K562 (cell line): ENCODE measurements around the gene NOP16. TPM values are rescaled to one million over a fixed set of nuclear protein-coding genes. Genes with fewer than 3 reads are reported as not detected.

ENCODE experiments used
- polyA plus RNA-seq, 8 experiments: library from polyadenylated mRNA; depleted of rRNA in 4 of 8; stranded (reverse) in 5 of 8; unstranded in 3 of 8; fragments of >200 nt; fragmentation: Nextera tagmentation in 2 of 8; fragmentation: Illumina TruSeq in 1 of 8; extraction: Ambion mirVana in 2 of 8; extraction: Trizol in 1 of 8; gene quantifications; 2 replicates each; pipeline versions ENCODE4 v1.2.1 to v1.2.3, GENCODE V29; 2011 to 2014; ENCODE audit warnings: inconsistent platforms in 1 of 8, missing spikeins in 1 of 8
- total RNA-seq, 7 experiments: library from RNA; depleted of rRNA in 6 of 7; stranded (reverse); fragments of >200 nt in 6 of 7; fragmentation: Illumina TruSeq in 2 of 7; extraction: Trizol in 2 of 7; gene quantifications; 2 replicates each; pipeline versions ENCODE4 v1.2.1 to v1.2.3, GENCODE V29; 2011 to 2021; ENCODE audit warnings: low replicate concordance in 1 of 7
- TF ChIP-seq, protein P1 (sequence below): fragments of 250-450 bp; sonication (Bioruptor Pico); IDR thresholded peaks from 2 replicates; pipeline ENCODE4 v1.4.0; 2020

Gene NOP16
- total and polyA plus RNA-seq, 9 of the 15 experiments (the other 6 are each of a cell fraction or from before 2014, with no cell fraction given): 92.5 to 342 (median 148) TPM

DNA sequence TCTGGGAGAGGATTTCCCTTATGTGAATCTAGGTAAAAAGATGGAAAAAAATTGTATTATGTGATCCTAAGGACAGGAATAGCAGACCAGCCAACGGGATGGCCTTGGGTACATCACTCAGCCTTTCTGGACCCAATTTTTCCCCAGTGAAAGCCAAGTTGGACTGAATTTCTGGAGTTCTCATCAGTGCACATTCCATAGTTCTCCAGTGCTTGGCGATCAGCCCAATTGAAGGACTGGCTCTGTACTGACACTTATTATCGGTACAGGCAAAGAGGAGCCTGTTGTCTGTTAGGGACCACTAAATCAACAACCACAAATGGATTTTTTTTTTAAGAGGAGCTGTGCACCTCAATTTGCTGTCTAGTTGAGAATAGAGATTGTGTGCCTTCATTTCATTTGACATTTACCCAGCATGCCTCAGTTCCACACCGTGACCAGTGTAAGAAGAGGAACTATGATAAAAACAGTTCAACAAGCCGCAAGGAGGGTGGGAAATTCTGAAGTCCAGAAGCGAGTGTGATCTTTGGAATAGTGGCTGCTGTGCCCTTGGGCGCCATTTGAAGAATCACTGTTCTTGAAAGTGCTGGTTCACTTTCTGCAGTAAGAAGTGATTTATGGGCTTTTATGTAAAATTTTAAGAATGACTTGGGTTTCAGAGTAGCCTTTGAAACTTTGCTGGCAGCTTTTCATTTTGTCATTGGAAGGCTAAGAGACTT, 15.1 kb downstream of the NOP16 start (continued):
- TF ChIP-seq, protein P1, sequence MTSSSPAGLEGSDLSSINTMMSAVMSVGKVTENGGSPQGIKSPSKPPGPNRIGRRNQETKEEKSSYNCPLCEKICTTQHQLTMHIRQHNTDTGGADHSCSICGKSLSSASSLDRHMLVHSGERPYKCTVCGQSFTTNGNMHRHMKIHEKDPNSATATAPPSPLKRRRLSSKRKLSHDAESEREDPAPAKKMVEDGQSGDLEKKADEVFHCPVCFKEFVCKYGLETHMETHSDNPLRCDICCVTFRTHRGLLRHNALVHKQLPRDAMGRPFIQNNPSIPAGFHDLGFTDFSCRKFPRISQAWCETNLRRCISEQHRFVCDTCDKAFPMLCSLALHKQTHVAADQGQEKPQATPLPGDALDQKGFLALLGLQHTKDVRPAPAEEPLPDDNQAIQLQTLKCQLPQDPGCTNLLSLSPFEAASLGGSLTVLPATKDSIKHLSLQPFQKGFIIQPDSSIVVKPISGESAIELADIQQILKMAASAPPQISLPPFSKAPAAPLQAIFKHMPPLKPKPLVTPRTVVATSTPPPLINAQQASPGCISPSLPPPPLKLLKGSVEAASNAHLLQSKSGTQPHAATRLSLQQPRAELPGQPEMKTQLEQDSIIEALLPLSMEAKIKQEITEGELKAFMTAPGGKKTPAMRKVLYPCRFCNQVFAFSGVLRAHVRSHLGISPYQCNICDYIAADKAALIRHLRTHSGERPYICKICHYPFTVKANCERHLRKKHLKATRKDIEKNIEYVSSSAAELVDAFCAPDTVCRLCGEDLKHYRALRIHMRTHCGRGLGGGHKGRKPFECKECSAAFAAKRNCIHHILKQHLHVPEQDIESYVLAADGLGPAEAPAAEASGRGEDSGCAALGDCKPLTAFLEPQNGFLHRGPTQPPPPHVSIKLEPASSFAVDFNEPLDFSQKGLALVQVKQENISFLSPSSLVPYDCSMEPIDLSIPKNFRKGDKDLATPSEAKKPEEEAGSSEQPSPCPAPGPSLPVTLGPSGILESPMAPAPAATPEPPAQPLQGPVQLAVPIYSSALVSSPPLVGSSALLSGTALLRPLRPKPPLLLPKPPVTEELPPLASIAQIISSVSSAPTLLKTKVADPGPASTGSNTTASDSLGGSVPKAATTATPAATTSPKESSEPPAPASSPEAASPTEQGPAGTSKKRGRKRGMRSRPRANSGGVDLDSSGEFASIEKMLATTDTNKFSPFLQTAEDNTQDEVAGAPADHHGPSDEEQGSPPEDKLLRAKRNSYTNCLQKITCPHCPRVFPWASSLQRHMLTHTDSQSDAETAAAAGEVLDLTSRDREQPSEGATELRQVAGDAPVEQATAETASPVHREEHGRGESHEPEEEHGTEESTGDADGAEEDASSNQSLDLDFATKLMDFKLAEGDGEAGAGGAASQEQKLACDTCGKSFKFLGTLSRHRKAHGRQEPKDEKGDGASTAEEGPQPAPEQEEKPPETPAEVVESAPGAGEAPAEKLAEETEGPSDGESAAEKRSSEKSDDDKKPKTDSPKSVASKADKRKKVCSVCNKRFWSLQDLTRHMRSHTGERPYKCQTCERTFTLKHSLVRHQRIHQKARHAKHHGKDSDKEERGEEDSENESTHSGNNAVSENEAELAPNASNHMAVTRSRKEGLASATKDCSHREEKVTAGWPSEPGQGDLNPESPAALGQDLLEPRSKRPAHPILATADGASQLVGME: no peak
